ENCODE measurements around the gene ANKRD39.

DNA sequence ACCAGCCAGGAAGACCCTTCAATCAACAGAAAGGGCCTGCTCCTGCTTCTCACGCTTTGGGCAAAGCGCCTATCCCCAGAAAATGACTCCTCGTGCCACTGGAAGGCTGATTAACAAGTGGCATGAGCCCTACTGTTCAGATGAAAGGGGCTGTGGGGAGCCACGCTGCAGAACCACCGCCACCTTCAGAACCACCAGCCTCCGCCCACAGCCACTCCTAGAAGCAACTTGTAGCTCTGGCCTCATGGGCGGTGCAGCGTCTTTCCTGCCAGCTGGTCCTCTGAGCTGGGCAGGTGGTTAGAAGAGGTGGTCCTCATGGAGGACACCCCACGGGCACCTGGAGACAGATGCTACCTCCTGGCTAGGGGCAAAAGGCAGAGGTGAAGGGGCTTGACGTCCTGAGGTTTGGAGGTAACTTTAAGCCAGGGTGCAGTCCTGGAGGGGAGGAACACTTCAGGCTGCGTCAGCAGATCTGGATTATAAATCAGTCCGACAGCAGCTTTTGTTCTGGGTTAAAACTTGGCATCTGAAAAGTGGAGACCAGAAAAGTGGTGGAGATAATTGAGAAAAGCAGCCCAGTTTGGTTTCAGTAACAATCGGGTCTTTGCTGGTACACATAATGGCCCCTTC is 12.9 kb upstream of the ANKRD39 start:
- TF ChIP-seq POLR2A (IDR thresholded peaks at IDR 0.05): no peak
- TF ChIP-seq, protein P1, sequence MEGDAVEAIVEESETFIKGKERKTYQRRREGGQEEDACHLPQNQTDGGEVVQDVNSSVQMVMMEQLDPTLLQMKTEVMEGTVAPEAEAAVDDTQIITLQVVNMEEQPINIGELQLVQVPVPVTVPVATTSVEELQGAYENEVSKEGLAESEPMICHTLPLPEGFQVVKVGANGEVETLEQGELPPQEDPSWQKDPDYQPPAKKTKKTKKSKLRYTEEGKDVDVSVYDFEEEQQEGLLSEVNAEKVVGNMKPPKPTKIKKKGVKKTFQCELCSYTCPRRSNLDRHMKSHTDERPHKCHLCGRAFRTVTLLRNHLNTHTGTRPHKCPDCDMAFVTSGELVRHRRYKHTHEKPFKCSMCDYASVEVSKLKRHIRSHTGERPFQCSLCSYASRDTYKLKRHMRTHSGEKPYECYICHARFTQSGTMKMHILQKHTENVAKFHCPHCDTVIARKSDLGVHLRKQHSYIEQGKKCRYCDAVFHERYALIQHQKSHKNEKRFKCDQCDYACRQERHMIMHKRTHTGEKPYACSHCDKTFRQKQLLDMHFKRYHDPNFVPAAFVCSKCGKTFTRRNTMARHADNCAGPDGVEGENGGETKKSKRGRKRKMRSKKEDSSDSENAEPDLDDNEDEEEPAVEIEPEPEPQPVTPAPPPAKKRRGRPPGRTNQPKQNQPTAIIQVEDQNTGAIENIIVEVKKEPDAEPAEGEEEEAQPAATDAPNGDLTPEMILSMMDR (IDR thresholded peaks at IDR 0.05): no peak

All from Peyer's patch (tissue), 4 donors.